Superior temporal gyrus (tissue), 1 donor: ENCODE data around the gene TMEM183A.

ENCODE experiments used
- DNase-seq: peaks from one replicate; pipeline ENCODE4 v3.0.0-alpha.2; 2016; ENCODE audit errors: extremely low spot score

TMEM183A gene

DNA sequence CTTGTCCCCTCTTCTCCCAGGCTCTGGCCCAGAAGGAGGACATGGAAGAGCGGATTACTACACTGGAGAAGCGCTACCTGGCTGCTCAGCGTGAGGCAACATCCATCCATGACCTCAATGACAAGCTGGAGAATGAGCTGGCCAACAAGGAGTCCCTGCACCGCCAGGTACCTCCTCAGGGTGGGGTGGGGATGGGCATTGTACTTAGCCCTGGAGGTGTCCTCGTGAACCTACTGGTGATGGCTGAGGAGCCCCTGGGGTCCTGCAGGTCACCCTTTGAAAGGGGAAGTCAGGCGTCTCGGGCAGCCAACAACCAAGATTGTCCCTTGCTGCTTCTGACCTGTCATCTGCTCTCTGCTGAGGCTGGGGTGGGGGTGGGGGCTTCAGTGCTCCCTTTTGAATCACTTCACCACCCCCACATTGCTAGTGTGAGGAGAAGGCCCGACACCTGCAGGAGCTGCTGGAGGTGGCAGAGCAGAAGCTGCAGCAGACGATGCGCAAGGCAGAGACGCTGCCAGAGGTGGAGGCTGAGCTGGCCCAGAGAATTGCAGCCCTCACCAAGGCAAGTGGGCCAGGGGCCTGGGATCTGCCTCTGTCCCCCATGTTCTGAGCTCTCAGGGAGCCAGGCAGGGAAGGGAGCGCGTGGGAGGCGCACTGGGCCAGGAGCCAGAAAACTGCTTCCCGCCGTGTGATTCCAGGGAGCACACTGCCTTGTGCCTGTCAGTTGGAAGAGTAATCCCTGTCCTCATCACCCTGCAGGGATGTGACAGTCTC lies 38.8 kb downstream of the TMEM183A start:
- DNase-seq = peak; percentile 55

- no peak for DNase-seq
Observed at GRCh38 chr1:203046984-203047630, 39.9 kb downstream of the TMEM183A start.

- no peak for DNase-seq
Observed at GRCh38 chr1:203048086-203048485, 40.9 kb downstream of the TMEM183A start.

GRCh38 chr1:203048555-203049051 lies 41.4 kb downstream of the TMEM183A start:
- DNase-seq = no peak

GRCh38 chr1:203049077-203049476 lies 41.9 kb downstream of the TMEM183A start:
- no peak for DNase-seq

DNA sequence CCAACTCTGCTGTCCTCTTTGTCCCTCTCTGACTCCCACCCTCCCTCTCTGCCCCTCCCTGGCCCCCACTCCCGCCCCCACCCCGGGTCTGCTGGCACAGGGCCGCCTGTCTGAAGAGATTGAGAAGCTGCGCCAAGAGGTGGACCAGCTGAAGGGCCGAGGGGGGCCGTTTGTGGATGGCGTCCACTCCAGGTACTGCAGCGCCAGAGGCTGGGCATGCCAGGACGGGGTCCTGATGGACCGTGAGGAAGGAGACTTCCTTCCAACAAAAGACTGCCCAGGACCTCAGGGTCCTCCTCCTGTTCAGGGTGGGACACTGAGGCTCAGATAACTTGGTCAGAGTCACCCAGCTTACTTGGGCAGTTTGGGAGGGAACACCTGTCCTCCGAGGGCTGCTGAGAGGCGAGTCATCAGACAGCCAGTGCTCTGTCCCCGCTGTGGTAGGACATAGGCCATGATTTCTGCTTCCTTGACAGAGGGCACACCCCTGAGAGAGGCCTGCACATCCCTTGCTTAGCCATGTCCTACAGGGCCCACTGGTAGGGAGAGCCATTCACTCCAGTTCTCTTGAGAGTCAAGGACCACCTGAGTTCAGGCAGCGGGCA lies 42.5 kb downstream of the TMEM183A start:
- no peak for DNase-seq

GRCh38 chr1:203050826-203051225 lies 43.7 kb downstream of the TMEM183A start:
- DNase-seq = no peak

DNA sequence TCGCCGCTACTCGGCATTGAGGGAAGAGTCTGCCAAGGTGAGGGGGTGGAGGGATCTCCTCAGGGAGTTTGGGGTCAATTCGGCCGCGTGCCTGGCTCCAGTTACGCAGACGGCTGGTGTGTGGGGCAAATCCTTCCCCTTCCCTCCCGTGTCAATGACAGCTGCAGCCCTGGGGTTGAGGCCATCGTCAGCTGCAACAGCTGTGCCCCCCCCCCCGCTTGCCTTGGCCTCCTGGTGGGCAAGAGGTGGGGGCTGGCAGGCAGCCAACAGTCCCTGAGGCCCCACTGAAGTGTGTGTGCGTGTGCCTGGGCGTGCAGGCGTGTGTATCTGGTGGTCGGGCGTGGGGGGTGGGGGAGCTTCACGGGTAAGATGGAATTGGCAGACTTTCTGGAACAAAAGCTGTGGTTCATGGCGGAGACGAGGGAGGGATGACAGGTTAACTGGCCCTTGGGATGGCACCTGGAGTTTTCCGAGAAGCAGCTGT lies 44.7 kb downstream of the TMEM183A start:
- no peak for DNase-seq

DNA sequence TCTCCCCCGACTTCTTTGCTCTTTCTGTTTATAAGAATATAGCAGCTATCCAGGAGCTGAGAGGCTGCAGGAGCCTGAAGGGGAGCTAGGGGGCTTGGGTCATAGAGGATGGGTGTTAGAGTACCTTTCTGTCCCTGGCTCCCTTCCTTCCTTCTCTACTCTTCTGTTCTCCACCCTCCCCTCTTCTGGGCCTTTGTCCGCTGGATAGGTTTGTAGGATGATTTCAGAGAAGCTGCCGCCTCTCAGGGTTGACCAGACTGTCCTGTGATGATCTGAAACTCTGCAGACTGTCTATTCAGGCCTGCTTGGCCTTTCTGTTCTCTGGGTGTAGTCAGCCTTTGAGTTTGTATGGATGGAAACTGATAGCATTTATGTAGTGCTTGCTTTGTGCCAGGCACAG lies 45.4 kb downstream of the TMEM183A start:
- DNase-seq = no peak

GRCh38 chr1:203054184-203054583 lies 47.0 kb downstream of the TMEM183A start:
- no peak for DNase-seq

DNA sequence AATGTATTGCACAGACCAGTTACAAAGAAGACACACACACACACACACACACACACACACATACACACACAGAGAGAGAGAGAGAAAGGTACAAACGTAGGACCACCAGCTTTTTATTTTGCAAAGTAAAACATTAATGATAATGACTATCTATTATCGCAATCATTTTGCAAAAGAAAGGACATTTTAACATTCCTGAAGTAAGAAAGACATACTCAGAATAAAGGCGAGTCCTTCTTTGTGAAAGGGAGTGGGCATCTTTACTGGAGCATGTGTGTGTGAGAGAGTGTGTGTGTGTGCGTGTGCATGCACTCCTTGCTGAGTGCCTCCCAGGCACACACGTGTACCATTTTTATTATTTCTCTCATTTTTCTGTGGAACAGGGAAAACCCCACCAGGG lies 47.5 kb downstream of the TMEM183A start:
- no peak for DNase-seq

DNA sequence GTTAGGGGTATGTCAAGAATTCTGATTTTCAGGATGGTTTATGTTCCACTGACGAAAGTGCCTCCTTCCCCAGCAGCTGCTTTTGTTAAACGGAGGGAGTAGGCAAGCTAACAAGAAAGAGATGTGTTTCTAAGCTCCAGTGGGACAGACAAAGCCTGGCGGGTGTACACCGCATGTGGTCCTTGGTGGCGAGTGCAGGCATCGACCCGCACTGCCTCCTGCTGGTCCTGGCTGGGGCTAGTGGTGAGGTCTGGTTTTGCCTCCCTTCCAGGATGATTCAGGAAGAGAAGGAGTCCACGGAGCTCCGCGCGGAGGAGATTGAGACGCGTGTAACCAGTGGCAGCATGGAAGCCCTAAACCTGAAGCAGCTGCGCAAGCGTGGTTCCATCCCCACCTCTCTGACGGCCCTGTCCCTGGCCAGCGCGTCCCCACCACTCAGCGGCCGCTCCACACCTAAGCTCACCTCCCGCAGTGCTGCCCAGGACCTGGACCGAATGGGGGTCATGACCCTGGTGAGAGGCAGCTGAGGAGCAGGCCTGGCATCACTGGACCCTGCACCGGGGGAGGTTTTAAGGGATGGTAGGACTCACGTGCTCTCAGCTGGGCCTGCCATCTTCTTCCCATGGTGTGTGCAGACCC lies 48.1 kb downstream of the TMEM183A start:
- no peak for DNase-seq

DNA sequence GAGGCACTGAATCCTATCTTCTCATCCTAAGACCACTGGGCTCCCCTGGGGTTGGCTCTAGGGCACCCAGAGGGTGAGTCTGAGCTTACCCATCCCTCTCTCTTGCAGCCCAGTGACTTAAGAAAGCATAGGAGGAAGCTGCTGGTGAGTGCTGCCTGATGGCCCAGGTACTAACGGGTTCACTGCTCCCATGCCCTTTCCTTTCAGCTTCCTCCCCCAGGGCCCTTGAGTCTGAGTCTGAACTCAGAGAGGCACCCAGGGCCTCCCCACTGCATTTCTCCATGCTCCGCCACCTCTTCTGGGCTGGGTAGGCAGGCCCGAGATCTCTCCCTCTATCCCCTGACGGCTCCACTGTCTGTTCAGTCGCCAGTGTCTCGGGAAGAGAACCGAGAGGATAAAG lies 48.8 kb downstream of the TMEM183A start:
- no peak for DNase-seq

DNA sequence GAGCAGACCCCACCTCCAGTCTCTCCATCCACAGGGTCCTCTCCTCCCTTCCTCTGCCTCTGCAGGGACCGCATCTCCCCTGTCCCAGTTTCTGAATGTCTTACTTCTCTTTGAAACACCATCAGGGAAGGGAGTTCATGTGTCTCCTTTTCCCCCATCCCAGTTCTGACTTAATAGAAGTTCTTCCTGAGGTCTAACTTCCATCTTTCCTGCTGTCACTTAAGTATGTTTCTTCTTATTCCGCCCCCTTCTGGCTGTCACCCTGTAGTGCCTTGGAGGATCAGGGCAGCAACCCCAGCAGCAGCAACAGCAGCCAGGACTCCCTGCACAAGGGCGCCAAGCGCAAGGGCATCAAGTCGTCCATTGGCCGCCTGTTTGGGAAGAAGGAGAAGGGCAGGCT lies 49.3 kb downstream of the TMEM183A start:
- DNase-seq = no peak

GRCh38 chr1:203057911-203058675 lies 50.9 kb downstream of the TMEM183A start:
- no peak for DNase-seq

- no peak for DNase-seq
Observed at GRCh38 chr1:203058676-203058935, 51.4 kb downstream of the TMEM183A start.

DNA sequence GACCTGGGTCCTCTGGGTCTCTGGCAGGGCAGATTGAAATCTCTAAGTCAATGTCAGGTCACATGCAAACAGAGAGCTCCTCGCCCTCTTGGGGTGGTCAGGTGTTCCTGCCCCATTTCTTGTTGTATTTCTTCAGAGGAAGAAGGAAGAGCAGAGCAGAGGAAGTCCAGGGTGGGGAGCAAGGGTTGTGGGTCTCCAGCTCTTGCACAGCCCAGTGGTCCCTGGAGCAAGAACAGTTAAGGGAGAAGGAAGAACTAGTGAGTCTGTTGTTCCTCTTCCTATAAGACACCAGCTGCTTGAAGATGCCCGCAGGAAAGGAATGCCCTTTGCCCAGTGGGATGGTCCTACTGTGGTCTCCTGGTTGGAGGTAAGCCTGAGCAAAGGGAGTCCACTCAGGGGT lies 52.3 kb downstream of the TMEM183A start:
- DNase-seq = no peak

- DNase-seq = no peak
Observed at GRCh38 chr1:203060115-203060514, 52.9 kb downstream of the TMEM183A start.

GRCh38 chr1:203063287-203063686 lies 56.1 kb downstream of the TMEM183A start:
- DNase-seq = no peak

GRCh38 chr1:203065191-203065590 lies 58.0 kb downstream of the TMEM183A start:
- no peak for DNase-seq

DNA sequence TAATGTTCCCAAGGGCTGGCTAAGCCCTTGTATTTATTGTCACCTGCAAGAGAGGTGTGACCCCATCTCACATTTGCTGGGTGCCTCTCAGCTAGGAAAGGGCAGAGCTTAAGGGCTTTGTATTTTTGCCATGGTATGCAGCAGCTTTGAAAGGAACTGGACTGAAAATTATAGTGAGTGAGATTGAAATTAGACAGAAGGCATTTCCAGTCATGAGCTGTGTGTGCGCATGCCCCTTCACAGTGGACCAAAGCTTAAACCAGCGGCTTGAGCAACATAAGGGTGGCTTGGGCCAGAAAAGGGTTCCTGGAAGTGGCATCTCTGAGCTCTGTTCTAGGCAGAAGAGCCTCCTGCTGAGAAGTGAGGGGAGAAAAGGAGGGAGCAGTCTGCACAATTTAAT lies 58.8 kb downstream of the TMEM183A start:
- no peak for DNase-seq

DNA sequence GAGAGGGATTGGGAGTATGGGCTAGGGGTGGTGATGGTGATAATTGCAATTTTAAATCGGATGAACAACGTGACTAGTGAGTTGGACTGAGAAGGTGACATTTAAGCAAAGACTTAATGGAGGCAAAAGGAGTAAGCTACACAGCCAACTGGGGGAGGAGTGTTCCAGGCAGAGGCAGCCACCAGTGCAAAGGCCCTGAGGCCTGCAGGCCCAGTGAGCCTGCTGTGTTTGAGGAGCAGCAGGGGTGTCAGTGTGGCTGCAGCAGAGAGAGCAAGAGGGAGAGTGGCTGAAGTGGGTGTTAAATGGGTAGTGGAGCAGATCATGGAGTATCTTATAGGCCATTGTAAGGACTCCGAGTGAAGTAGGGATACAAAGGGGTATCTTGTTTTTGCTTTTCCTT lies 59.8 kb downstream of the TMEM183A start:
- DNase-seq = no peak
